ENCODE measurements around the gene MT3.

Gene MT3

DNA sequence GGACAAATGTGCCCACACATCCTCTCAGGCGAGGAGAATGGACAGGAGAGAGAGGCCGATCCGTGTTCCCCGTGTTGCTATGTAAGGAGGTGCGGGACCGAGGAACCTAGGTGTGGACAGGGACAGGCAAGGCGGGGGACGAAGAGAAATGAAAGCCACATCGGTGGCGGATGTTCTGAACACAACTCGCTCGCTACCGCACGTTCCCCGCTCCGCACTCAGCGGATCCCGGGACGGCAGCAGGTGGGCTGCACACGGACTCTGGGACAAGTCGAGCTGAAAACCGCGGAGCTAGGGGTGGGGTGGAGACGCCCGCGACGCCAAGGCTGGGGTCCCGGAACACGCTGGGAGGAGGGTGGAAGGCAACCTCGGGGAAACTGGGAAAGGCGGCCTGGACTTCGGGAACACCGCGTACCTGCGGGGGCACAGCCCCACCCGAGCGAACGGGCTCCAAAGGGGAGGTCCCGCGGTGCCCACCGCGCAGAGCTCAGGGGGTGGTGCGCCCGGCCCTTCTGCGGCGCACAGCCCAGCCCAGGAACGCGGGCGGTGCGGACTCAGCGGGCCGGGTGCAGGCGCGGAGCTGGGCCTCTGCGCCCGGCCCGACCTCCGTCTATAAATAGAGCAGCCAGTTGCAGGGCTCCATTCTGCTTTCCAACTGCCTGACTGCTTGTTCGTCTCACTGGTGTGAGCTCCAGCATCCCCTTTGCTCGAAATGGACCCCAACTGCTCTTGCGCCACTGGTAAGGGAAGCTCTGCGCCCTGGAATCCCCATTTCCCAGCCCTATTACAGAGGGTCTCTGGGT, 36.0 kb downstream of the MT3 start, which contains the start of gene MT1E:
Gene MT1E (plus strand): TSS at position 642 of the 803 bp plus-strand sequence. CDS start 71 bp downstream, at position 713.
- DNase-seq (ENCODE audit: low read depth): peak; percentile 71
- TF ChIP-seq, protein P1, sequence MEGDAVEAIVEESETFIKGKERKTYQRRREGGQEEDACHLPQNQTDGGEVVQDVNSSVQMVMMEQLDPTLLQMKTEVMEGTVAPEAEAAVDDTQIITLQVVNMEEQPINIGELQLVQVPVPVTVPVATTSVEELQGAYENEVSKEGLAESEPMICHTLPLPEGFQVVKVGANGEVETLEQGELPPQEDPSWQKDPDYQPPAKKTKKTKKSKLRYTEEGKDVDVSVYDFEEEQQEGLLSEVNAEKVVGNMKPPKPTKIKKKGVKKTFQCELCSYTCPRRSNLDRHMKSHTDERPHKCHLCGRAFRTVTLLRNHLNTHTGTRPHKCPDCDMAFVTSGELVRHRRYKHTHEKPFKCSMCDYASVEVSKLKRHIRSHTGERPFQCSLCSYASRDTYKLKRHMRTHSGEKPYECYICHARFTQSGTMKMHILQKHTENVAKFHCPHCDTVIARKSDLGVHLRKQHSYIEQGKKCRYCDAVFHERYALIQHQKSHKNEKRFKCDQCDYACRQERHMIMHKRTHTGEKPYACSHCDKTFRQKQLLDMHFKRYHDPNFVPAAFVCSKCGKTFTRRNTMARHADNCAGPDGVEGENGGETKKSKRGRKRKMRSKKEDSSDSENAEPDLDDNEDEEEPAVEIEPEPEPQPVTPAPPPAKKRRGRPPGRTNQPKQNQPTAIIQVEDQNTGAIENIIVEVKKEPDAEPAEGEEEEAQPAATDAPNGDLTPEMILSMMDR (IDR thresholded peaks at IDR 0.05; ENCODE audit: low read depth, low read length): no peak
- TF ChIP-seq POLR2A (IDR thresholded peaks at IDR 0.05; ENCODE audit: extremely low read depth, insufficient read length) (no peak), MYC (IDR thresholded peaks at IDR 0.05; ENCODE audit: low read depth, low read length) (no peak)
- TF ChIP-seq, protein P2, sequence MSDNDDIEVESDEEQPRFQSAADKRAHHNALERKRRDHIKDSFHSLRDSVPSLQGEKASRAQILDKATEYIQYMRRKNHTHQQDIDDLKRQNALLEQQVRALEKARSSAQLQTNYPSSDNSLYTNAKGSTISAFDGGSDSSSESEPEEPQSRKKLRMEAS (IDR thresholded peaks at IDR 0.05; ENCODE audit: low read depth, low read length): no peak
- peak within 1 kb of the TSS; percentile 39 for H3K4me3 ChIP-seq (ENCODE audit: low read depth, low read length)

DNA sequence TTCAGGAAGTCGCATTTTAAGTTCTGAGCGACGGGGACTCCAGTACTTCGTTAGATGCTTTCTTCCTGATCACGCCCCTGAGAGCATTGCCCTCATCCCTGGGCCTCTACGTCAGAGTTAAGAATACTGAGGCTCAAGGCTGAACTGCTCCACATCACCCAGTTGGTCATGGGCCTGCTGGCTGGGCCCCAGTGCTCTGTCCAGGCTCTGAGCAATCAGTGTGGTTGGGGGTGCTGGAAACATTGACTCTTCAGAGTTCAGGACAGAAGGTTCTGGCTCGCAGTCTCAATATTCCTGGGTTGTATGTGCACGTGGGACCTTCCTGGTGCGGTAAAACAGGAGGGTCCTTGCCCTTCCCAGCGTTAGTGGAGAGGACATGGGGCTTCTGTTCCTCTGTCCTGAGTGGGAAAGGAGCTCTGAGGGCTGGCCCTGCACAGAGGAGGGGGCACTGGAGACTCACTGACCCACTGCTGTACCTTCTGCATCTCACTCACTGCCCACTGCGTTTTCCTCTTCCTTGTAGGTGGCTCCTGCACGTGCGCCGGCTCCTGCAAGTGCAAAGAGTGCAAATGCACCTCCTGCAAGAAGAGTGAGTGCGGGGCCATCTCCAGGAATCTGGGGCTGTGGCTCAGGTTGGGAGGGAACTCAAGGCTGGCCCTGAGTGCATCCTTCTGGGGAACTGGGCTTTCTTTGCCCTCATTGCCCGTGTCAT, 36.8 kb downstream of the MT3 start:
- TF ChIP-seq, protein P2 (IDR thresholded peaks at IDR 0.05; ENCODE audit: low read depth, low read length): no peak
- TF ChIP-seq POLR2A (IDR thresholded peaks at IDR 0.05; ENCODE audit: extremely low read depth, insufficient read length) (no peak), MYC (IDR thresholded peaks at IDR 0.05; ENCODE audit: low read depth, low read length) (no peak)
- TF ChIP-seq, protein P1 (IDR thresholded peaks at IDR 0.05; ENCODE audit: low read depth, low read length): no peak
- H3K4me3 ChIP-seq (ENCODE audit: low read depth, low read length): peak overlapping the region; percentile 39
- DNase-seq (ENCODE audit: low read depth): no peak

DNA sequence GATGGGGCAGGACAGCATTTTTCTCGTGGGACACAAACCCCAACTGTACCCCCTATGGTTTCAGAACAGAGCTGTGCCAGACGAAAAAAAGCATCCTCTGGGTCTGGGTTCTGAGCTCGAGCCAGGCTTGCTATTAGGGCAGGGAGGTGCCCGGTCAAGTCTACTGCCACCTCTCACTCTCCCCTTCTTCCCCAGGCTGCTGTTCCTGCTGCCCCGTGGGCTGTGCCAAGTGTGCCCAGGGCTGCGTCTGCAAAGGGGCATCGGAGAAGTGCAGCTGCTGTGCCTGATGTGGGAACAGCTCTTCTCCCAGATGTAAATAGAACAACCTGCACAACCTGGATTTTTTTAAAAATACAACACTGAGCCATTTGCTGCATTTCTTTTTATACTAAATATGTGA, 37.4 kb downstream of the MT3 start:
- TF ChIP-seq, protein P1 (IDR thresholded peaks at IDR 0.05; ENCODE audit: low read depth, low read length): no peak
- TF ChIP-seq POLR2A (IDR thresholded peaks at IDR 0.05; ENCODE audit: extremely low read depth, insufficient read length) (no peak), MYC (IDR thresholded peaks at IDR 0.05; ENCODE audit: low read depth, low read length) (no peak)
- TF ChIP-seq, protein P2 (IDR thresholded peaks at IDR 0.05; ENCODE audit: low read depth, low read length): no peak
- no peak overlapping the region for H3K4me3 ChIP-seq (ENCODE audit: low read depth, low read length)
- DNase-seq (ENCODE audit: low read depth): no peak

DNA sequence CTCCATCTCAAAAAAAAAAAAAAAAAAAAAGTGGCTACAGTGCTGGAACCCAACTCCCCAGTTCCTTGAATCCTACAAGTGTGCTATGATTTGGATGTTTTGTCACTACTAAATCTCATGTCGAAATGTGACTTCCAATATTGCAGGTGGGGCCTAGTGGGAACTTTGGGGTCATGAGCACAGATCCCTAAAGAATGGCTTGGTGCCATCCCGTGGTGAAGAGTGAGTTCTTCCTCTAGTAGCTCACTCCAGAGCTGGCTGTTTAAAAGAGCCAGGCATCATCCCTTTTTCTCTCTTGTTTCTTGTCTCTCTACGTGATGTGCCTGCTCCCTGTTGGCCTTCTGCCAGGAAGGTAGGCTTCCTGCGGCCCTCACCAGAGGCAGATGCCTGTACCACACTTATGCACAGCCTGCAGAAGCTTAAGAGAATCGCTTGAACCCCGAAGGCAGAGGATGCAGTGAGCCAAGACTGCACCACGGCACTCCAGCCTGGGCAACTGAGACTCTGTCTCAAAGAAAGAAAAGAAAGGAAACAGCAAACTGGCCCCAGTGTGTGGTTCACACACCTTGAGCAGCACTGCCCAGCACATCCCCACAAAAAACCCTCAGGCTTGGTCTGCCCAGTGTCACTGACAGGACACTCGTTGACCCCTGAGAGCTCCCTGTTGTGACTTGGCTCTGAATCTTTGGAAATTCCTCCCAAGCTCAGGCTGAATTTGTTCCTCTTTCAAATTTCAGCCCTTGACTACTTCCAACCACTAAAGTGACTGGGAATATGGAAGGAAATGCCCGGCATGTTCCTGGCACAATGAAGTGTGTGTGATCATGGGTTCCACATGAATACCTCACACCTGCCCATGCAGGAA, 39.4 kb downstream of the MT3 start:
- TF ChIP-seq, protein P2 (IDR thresholded peaks at IDR 0.05; ENCODE audit: low read depth, low read length): no peak
- no peak for TF ChIP-seq POLR2A (IDR thresholded peaks at IDR 0.05; ENCODE audit: extremely low read depth, insufficient read length)
- TF ChIP-seq MYC (IDR thresholded peaks at IDR 0.05; ENCODE audit: low read depth, low read length): no peak
- TF ChIP-seq, protein P1 (IDR thresholded peaks at IDR 0.05; ENCODE audit: low read depth, low read length): no peak
- no peak for DNase-seq (ENCODE audit: low read depth)
- no peak overlapping the region for H3K4me3 ChIP-seq (ENCODE audit: low read depth, low read length)

DNA sequence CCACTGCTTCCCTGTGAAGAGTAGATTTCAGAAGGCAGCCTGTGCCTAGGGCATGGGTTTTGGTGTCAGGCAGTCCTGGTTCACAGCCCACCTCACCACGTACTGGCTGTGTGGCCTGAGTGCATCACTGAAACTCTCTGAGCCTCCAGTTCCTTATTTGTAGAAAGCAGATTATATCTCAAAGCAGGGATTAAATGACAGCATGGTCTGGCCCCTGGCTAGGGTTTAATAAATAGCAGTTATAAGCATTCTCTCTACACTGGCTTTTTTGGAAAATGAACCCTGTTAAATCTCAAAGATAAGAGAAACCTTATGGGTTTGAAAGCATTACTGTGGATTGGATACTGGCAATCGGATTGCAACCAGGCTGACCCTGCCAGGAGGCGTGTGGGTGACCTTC, 40.2 kb downstream of the MT3 start:
- no peak for DNase-seq (ENCODE audit: low read depth)
- no peak for TF ChIP-seq POLR2A (IDR thresholded peaks at IDR 0.05; ENCODE audit: extremely low read depth, insufficient read length)
- no peak for TF ChIP-seq MYC (IDR thresholded peaks at IDR 0.05; ENCODE audit: low read depth, low read length)
- TF ChIP-seq, protein P2 (IDR thresholded peaks at IDR 0.05; ENCODE audit: low read depth, low read length): no peak
- TF ChIP-seq, protein P1 (IDR thresholded peaks at IDR 0.05; ENCODE audit: low read depth, low read length): no peak
- H3K4me3 ChIP-seq (ENCODE audit: low read depth, low read length): no peak overlapping the region
